Occipital lobe (tissue), 2 donors: Measurements from ENCODE around the gene ZFP36L1. TPM values are rescaled to one million over a fixed set of nuclear protein-coding genes. Genes with fewer than 3 reads are reported as not detected.

Experiments used
- DNase-seq: peaks from one replicate; lab custom pipeline; 2025; lab: John Stamatoyannopoulos, UW
- total RNA-seq: library from RNA; depleted of rRNA; stranded (reverse); fragments of >200 nt; gene quantifications from one replicate; pipeline ENCODE4 v1.2.3, GENCODE V29; 2014

ZFP36L1 gene
- total RNA-seq: 7.3 TPM

- DNase-seq: peak; percentile 50
These were observed at the start of gene ZFP36L1 for GRCh38 chr14:68792979-68793733. TSS of gene ZFP36L1 (minus strand) at chr14:68793067. CDS start at chr14:68792938, 129 bp downstream.

GRCh38 chr14:68842298-68842697 lies 49.4 kb upstream of the ZFP36L1 start:
- no peak for DNase-seq

- no peak for DNase-seq
These were observed 48.3 kb upstream of the ZFP36L1 start for GRCh38 chr14:68841016-68841809.

GRCh38 chr14:68840454-68840853 lies 47.6 kb upstream of the ZFP36L1 start:
- DNase-seq: no peak

GRCh38 chr14:68836082-68836481 lies 43.2 kb upstream of the ZFP36L1 start:
- DNase-seq: no peak

GRCh38 chr14:68834816-68835215 lies 41.9 kb upstream of the ZFP36L1 start:
- no peak for DNase-seq

GRCh38 chr14:68828698-68829097 lies 35.8 kb upstream of the ZFP36L1 start:
- no peak for DNase-seq

- no peak for DNase-seq
These were observed 32.9 kb upstream of the ZFP36L1 start for GRCh38 chr14:68825729-68826128.

GRCh38 chr14:68824517-68825347 lies 31.9 kb upstream of the ZFP36L1 start:
- peak; percentile 28 for DNase-seq

GRCh38 chr14:68824207-68824516 lies 31.3 kb upstream of the ZFP36L1 start:
- DNase-seq: no peak

- no peak for DNase-seq
These were observed 30.8 kb upstream of the ZFP36L1 start for GRCh38 chr14:68823434-68824206.

GRCh38 chr14:68822926-68823325 lies 30.1 kb upstream of the ZFP36L1 start:
- DNase-seq: no peak

- DNase-seq: no peak
These were observed 29.3 kb upstream of the ZFP36L1 start for GRCh38 chr14:68822132-68822651.

GRCh38 chr14:68820999-68821683 lies 28.3 kb upstream of the ZFP36L1 start:
- no peak for DNase-seq

GRCh38 chr14:68820536-68820935 lies 27.7 kb upstream of the ZFP36L1 start:
- no peak for DNase-seq

- no peak for DNase-seq
These were observed 27.3 kb upstream of the ZFP36L1 start for GRCh38 chr14:68820119-68820518.

GRCh38 chr14:68819260-68819691 lies 26.4 kb upstream of the ZFP36L1 start:
- DNase-seq: no peak

GRCh38 chr14:68817506-68818212 lies 24.8 kb upstream of the ZFP36L1 start:
- no peak for DNase-seq

GRCh38 chr14:68816943-68817430 lies 24.1 kb upstream of the ZFP36L1 start:
- DNase-seq: no peak
